CD14-positive monocyte (primary cell): ENCODE measurements around the gene CSK. TPM values are rescaled to one million over a fixed set of nuclear protein-coding genes. Genes with fewer than 3 reads are reported as not detected.

Experiments used
- DNase-seq, 3 donors: peaks; one replicate each; pipeline ENCODE4 v3.0.0-alpha.2; 2011 to 2022
- H2AFZ ChIP-seq: 2 replicates; pipeline ENCODE4 v1.6.0; 2012; ENCODE audit warnings: mild to moderate bottlenecking, low read depth, low read length, inconsistent platforms; ENCODE audit not compliant: insufficient read depth, poor library complexity, severe bottlenecking
- H3K27ac ChIP-seq, 2 donors: 1 replicate in 1 of 2; 2 replicates in 1 of 2; pipeline ENCODE4 v1.5.1; 2012 to 2013; ENCODE audit warnings: low read length in 2 of 2, control low read depth in 1 of 2, inconsistent platforms in 1 of 2, low read depth in 1 of 2, mild to moderate bottlenecking in 1 of 2
- H3K27me3 ChIP-seq, 2 donors: one replicate each; pipeline versions ENCODE4 v1.6.0 to v1.6.1; 2011 to 2013; ENCODE audit warnings: low read length in 2 of 2; ENCODE audit not compliant: control insufficient read depth in 2 of 2, insufficient read depth in 2 of 2
- H3K36me3 ChIP-seq, 2 donors: replicated peaks in 1 of 2; 1 replicate in 1 of 2; 2 replicates in 1 of 2; pipeline versions ENCODE4 v1.5.1 to v1.6.1; 2012 to 2013; ENCODE audit warnings: low read length in 2 of 2, control low read depth in 1 of 2, inconsistent platforms in 1 of 2, mild to moderate bottlenecking in 1 of 2; ENCODE audit not compliant: insufficient read depth in 2 of 2, control insufficient read depth in 1 of 2
- H3K4me1 ChIP-seq, 2 donors: 1 replicate in 1 of 2; 2 replicates in 1 of 2; pipeline versions ENCODE4 v1.5.1 to v1.6.1; 2012 to 2013; ENCODE audit warnings: low read length in 2 of 2, control low read depth in 1 of 2, inconsistent platforms in 1 of 2, mild to moderate bottlenecking in 1 of 2, moderate library complexity in 1 of 2; ENCODE audit not compliant: insufficient read depth in 2 of 2, control insufficient read depth in 1 of 2
- H3K4me2 ChIP-seq: replicated peaks from 2 replicates; pipeline ENCODE3; 2012; ENCODE audit warnings: low read length, moderate library complexity, mild to moderate bottlenecking; ENCODE audit not compliant: poor library complexity, severe bottlenecking; ENCODE audit errors: extremely low read depth
- H3K4me3 ChIP-seq, 3 experiments: fragments of 200-600 bp in 1 of 3; sonication (generic) in 1 of 3; replicated peaks in 1 of 3; 1 replicate in 2 of 3; 2 replicates in 1 of 3; pipeline ENCODE4 v1.5.1; 2011 to 2013; ENCODE audit warnings: low read length in 3 of 3, mild to moderate bottlenecking in 3 of 3, control low read depth in 2 of 3, low read depth in 2 of 3, inconsistent platforms in 1 of 3, moderate library complexity in 1 of 3
- H3K79me2 ChIP-seq: 2 replicates; pipeline ENCODE4 v1.6.0; 2012; ENCODE audit warnings: mild to moderate bottlenecking, control low read depth, inconsistent platforms, low read length, moderate library complexity; ENCODE audit not compliant: insufficient read depth
- H3K9ac ChIP-seq: 2 replicates; pipeline ENCODE4 v1.6.0; 2017; ENCODE audit warnings: low read length, mild to moderate bottlenecking; ENCODE audit not compliant: insufficient read depth, poor library complexity, severe bottlenecking
- H3K9me3 ChIP-seq, 2 donors: replicated peaks in 1 of 2; 1 replicate in 1 of 2; 2 replicates in 1 of 2; pipeline versions ENCODE4 v1.5.1 to v1.6.1; 2012 to 2013; ENCODE audit warnings: low read length in 2 of 2, control low read depth in 1 of 2; ENCODE audit not compliant: control insufficient read depth in 1 of 2, insufficient read depth in 1 of 2
- H4K20me1 ChIP-seq: 2 replicates; pipeline ENCODE4 v1.6.0; 2012; ENCODE audit warnings: mild to moderate bottlenecking, low read length, control low read depth, moderate library complexity; ENCODE audit not compliant: insufficient read depth
- H3K27ac Mint-ChIP-seq, 7 donors: one replicate each; pipeline ENCODE4 v1.8.0; 2020; ENCODE audit warnings: mild to moderate bottlenecking in 7 of 7, mixed read lengths in 7 of 7, moderate library complexity in 6 of 7, inconsistent platforms in 2 of 7
- H3K27me3 Mint-ChIP-seq, 3 donors: one replicate each; pipeline ENCODE4 v1.8.0; 2021 to 2022; ENCODE audit warnings: low read depth in 3 of 3, mild to moderate bottlenecking in 3 of 3, mixed read lengths in 3 of 3, moderate library complexity in 3 of 3, inconsistent platforms in 1 of 3
- H3K36me3 Mint-ChIP-seq, 2 donors: one replicate each; pipeline ENCODE4 v1.8.0; 2020; ENCODE audit warnings: mixed read lengths in 2 of 2, inconsistent platforms in 1 of 2, mild to moderate bottlenecking in 1 of 2
- H3K4me1 Mint-ChIP-seq: one replicate; pipeline ENCODE4 v1.8.0; 2020; ENCODE audit warnings: mild to moderate bottlenecking, mixed read lengths
- H3K4me3 Mint-ChIP-seq, 2 donors: one replicate each; pipeline ENCODE4 v1.8.0; 2020; ENCODE audit warnings: mild to moderate bottlenecking in 2 of 2, mixed read lengths in 2 of 2, moderate library complexity in 1 of 2
- H3K9me3 Mint-ChIP-seq, 7 donors: one replicate each; pipeline ENCODE4 v1.8.0; 2020 to 2022; ENCODE audit warnings: mixed read lengths in 7 of 7, mild to moderate bottlenecking in 6 of 7, moderate library complexity in 6 of 7, inconsistent platforms in 2 of 7
- CTCF ChIP-seq: fragments of 200-600 bp; IDR thresholded peaks from one replicate; pipeline ENCODE4 v1.8.0; 2022; ENCODE audit warnings: antibody characterized with exemption, mild to moderate bottlenecking
- WGBS: methylation state at CpG from one replicate; pipeline ENCODE4 v1.1.5; 2013; ENCODE audit warnings: missing lambda C conversion rate; ENCODE audit not compliant: insufficient coverage; 5-methylcytosine and 5-hydroxymethylcytosine counted together
- intact Hi-C, 2 donors: fragments of 100-400 bp; cut with micrococcal nuclease; formaldehyde crosslinking; loops; one replicate each; pipeline versions ENCODE4 v1.15.0 to v1.15.1; 2023
- polyA minus RNA-seq: library from RNA; depleted of rRNA, polyadenylated mRNA; stranded (reverse); fragments of >200 nt; gene quantifications from 2 replicates; pipeline ENCODE4 v1.2.3, GENCODE V29; 2012
- polyA plus RNA-seq, 3 donors: library from polyadenylated mRNA; depleted of rRNA in 1 of 3; unstranded in 2 of 3; stranded (reverse) in 1 of 3; fragments of 300-500 nt in 2 of 3; fragments of >200 nt in 1 of 3; fragmentation: Illumina TruSeq in 2 of 3; gene quantifications; 1 replicate in 2 of 3; 2 replicates in 1 of 3; pipeline ENCODE4 v1.2.3, GENCODE V29; 2012 to 2021
- total RNA-seq, 12 experiments: library from RNA in 1 of 12; stranded (reverse) in 1 of 12; fragments of 120-200 nt in 1 of 12; gene quantifications; one replicate each; pipeline ENCODE4 v1.2.4 and lab custom pipeline; 2013 to 2026; ENCODE audit warnings: mixed read lengths in 6 of 12, inconsistent platforms in 1 of 12

CSK gene
- 144 TPM for total RNA-seq (2013)
- polyA plus RNA-seq (100 to 1,000 TPM in 2 of 3 donors, 10 to 100 TPM in 1; 79.0 to 426 (median 106) TPM), polyA minus RNA-seq (163 and 189 TPM in 2 replicates), total RNA-seq (lab: John Stamatoyannopoulos, UW) (26.5 to 175 (median 107) reads per million in 11 experiments)

- peaks cover 12% of the 10 kb centered on the region for H4K20me1 ChIP-seq
- Mint-ChIP-seq H3K4me1 (peaks cover 81% of the 10 kb centered on the region), H3K27ac (peak within 1 kb of the TSS; percentile 97 to 99 (median 99)), H3K36me3 (peaks cover 19 to 26% of the 10 kb centered on the region in 2 donors), H3K4me3 (peak within 1 kb of the TSS; percentile 95 to 97), H3K27me3 (peaks cover 0 to 3% (median 0%) of the 10 kb centered on the region in 3 donors), H3K9me3 (peaks cover 0 to 3% (median 0%) of the 10 kb centered on the region in 7 donors)
- peaks cover 84 to 89% of the 10 kb centered on the region in 2 donors for H3K4me1 ChIP-seq
- H3K9ac ChIP-seq: peak within 1 kb of the TSS; percentile 87
- peak within 1 kb of the TSS; percentile 93 for H3K4me2 ChIP-seq
- peak within 1 kb of the TSS; percentile 96 to 97 for H3K27ac ChIP-seq
- peaks cover 5 to 7% of the 10 kb centered on the region in 2 donors for H3K36me3 ChIP-seq
- H3K79me2 ChIP-seq: peaks cover 57% of the 10 kb centered on the region
- no peaks in the 10 kb centered on the region for H3K27me3 ChIP-seq
- H2AFZ ChIP-seq: no peak within 1 kb of the TSS
- intact Hi-C loops: no loop called here
- DNase-seq: peak; percentile 73 to 84 (median 83)
- no peaks in the 10 kb centered on the region for H3K9me3 ChIP-seq
- TF ChIP-seq CTCF: peak; percentile 70
- peak within 1 kb of the TSS; percentile 91 to 100 (median 92) for H3K4me3 ChIP-seq
- WGBS: under 1% methylated on average over 66 of the region's 74 CpGs
These were observed at the start of gene CSK for GRCh38 chr15:74781431-74782258. TSS of gene CSK (plus strand) at chr15:74782080. CDS start at chr15:74798298, 16,218 bp downstream.

- no peak overlapping the region for H2AFZ ChIP-seq
- H3K9me3 ChIP-seq: peaks cover 0 to under 1% of the 10 kb centered on the region in 2 donors
- Mint-ChIP-seq H3K27me3 (peaks cover 24 to 34% (median 30%) of the 10 kb centered on the region in 3 donors), H3K4me3 (no peak overlapping the region), H3K4me1 (no peaks in the 10 kb centered on the region), H3K9me3 (peaks cover 0 to 6% (median 3%) of the 10 kb centered on the region in 7 donors), H3K36me3 (no peaks in the 10 kb centered on the region), H3K27ac (no peak overlapping the region)
- no peak overlapping the region for H3K4me3 ChIP-seq
- H3K36me3 ChIP-seq: no peaks in the 10 kb centered on the region
- no peaks in the 10 kb centered on the region for H3K4me1 ChIP-seq
- no peaks in the 10 kb centered on the region for H4K20me1 ChIP-seq
- intact Hi-C loops: no loop called here
- H3K27me3 ChIP-seq: peaks cover 0 to 10% of the 10 kb centered on the region in 2 donors
- H3K27ac ChIP-seq: no peak overlapping the region
- H3K9ac ChIP-seq: no peak overlapping the region
- no peak for TF ChIP-seq CTCF
- no peaks in the 10 kb centered on the region for H3K79me2 ChIP-seq
- 96% methylated on average over 4 of the region's 5 CpGs for WGBS
- no peak overlapping the region for H3K4me2 ChIP-seq
- DNase-seq: no peak
These were observed 49.0 kb upstream of the CSK start for GRCh38 chr15:74732846-74733245.
